Neural cell (in vitro differentiated cells): Measurements from ENCODE around the gene FAM76B.

Experiments
- CTCF ChIP-seq: fragments of 450-650 bp; IDR thresholded peaks from 2 replicates; pipeline ENCODE4 v1.5.1; 2014; ENCODE audit warnings: antibody characterized with exemption, mild to moderate bottlenecking, moderate library complexity; ENCODE audit not compliant: poor library complexity, severe bottlenecking
- EP300 ChIP-seq: fragments of 450-650 bp; conservative IDR thresholded peaks from 2 replicates; pipeline ENCODE4 v1.6.1; 2014; ENCODE audit warnings: antibody characterized with exemption, mild to moderate bottlenecking, moderate library complexity; ENCODE audit not compliant: poor library complexity, severe bottlenecking
- EZH2 ChIP-seq: fragments of 200-600, 300-800 bp; shearing (Covaris generic), sonication (generic); IDR thresholded peaks from 2 replicates; pipeline ENCODE4 v1.6.1; 2014; ENCODE audit warnings: antibody characterized with exemption, low read length, borderline replicate concordance, mild to moderate bottlenecking; ENCODE audit not compliant: insufficient read depth, poor library complexity, severe bottlenecking
- SMC3 ChIP-seq: fragments of 450-650 bp; conservative IDR thresholded peaks from 2 replicates; pipeline ENCODE4 v1.6.1; 2014; ENCODE audit warnings: antibody characterized with exemption, mild to moderate bottlenecking, moderate library complexity; ENCODE audit not compliant: poor library complexity
- TAF1 ChIP-seq: IDR thresholded peaks from 2 replicates; pipeline ENCODE4 v1.6.1; 2012; ENCODE audit warnings: low read depth

- TF ChIP-seq CTCF = no peak
- TF ChIP-seq TAF1 = no peak
- no peak for TF ChIP-seq EZH2
- TF ChIP-seq SMC3 = no peak
- TF ChIP-seq EP300 = no peak
Observed at GRCh38 chr11:95727620-95728019, 62.0 kb downstream of the FAM76B start.
